Measurements from ENCODE around the gene COPE.
"Not testable (repeated sequence)": the region's sequence is repeated elsewhere in the genome, so short reads cannot be mapped to it uniquely, and the experiment has no call there.

Gene COPE

GRCh38 chr19:18924684-18925213, 5.6 kb upstream of the COPE start:
- Histone ChIP-seq H3K4me3 (ENCODE audit: insufficient read depth, low read depth, low read length, poor library complexity, severe bottlenecking) (no peak overlapping the region), H3K9me3 (ENCODE audit: control insufficient read depth, low read length) (no peaks in the 10 kb centered on the region), H3K27me3 (replicated peaks; ENCODE audit: control insufficient read depth, insufficient read depth, low read length, poor library complexity, severe bottlenecking) (no peaks in the 10 kb centered on the region), H3K36me3 (ENCODE audit: control insufficient read depth, insufficient read depth, low read length) (peaks cover 45% of the 10 kb centered on the region), H3K27ac (ENCODE audit: insufficient read depth, low read length, poor library complexity, severe bottlenecking) (no peak overlapping the region), H3K4me1 (ENCODE audit: control insufficient read depth, insufficient read depth, low read length, poor library complexity, severe bottlenecking) (peaks cover 9% of the 10 kb centered on the region)
- no peak for DNase-seq

DNA sequence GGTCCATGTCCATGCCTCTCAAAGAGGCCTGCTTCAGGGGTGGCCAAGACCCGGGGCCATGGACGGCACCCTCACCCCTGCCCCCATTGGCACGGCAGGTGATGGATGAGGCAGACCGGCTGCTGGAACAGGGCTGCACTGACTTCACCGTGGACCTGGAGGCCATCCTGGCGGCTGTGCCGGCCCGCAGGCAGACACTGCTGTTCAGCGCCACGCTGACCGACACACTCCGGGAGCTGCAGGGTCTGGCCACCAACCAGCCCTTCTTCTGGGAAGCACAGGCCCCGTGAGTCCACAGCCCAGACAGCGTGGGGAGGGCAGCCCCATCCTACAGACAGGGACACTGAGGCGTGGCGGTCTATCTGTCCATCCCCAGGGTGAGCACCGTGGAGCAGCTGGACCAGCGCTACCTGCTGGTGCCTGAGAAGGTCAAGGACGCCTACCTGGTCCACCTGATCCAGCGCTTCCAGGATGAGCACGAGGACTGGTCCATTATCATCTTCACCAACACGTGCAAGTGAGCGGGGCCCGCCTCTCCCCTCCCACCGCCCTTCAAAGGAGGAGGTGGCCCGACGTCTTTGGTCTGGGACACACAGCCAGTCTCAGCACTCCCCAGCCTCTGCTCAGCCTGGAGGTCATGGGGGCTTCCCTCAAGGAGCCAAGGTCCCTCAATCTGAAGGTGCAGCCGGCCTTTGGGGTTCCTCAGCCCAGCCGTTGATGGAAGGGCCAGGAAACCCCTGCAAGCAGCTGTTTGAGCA, 3.2 kb upstream of the COPE start:
- no peak for DNase-seq
- no peaks in the 10 kb centered on the region for H3K27me3 ChIP-seq (replicated peaks; ENCODE audit: control insufficient read depth, insufficient read depth, low read length, poor library complexity, severe bottlenecking)
- peaks cover 21% of the 10 kb centered on the region for H3K4me1 ChIP-seq (ENCODE audit: control insufficient read depth, insufficient read depth, low read length, poor library complexity, severe bottlenecking)
- H3K36me3 ChIP-seq (ENCODE audit: control insufficient read depth, insufficient read depth, low read length), result peaks cover 41% of the 10 kb centered on the region
- H3K9me3 ChIP-seq (ENCODE audit: control insufficient read depth, low read length), result no peaks in the 10 kb centered on the region
- no peak overlapping the region for H3K27ac ChIP-seq (ENCODE audit: insufficient read depth, low read length, poor library complexity, severe bottlenecking)
- no peak overlapping the region for H3K4me3 ChIP-seq (ENCODE audit: insufficient read depth, low read depth, low read length, poor library complexity, severe bottlenecking)

- no peak overlapping the region for H3K4me3 ChIP-seq (ENCODE audit: insufficient read depth, low read depth, low read length, poor library complexity, severe bottlenecking)
- H3K36me3 ChIP-seq (ENCODE audit: control insufficient read depth, insufficient read depth, low read length), result peaks cover 39% of the 10 kb centered on the region
- no peak overlapping the region for H3K27ac ChIP-seq (ENCODE audit: insufficient read depth, low read length, poor library complexity, severe bottlenecking)
- no peaks in the 10 kb centered on the region for H3K9me3 ChIP-seq (ENCODE audit: control insufficient read depth, low read length)
- no peaks in the 10 kb centered on the region for H3K27me3 ChIP-seq (replicated peaks; ENCODE audit: control insufficient read depth, insufficient read depth, low read length, poor library complexity, severe bottlenecking)
- peaks cover 21% of the 10 kb centered on the region for H3K4me1 ChIP-seq (ENCODE audit: control insufficient read depth, insufficient read depth, low read length, poor library complexity, severe bottlenecking)
- no peak for DNase-seq
Measured at GRCh38 chr19:18921593-18921992, 2.4 kb upstream of the COPE start.

GRCh38 chr19:18920400-18920799, 1.2 kb upstream of the COPE start:
- Histone ChIP-seq H3K9me3 (ENCODE audit: control insufficient read depth, low read length) (no peaks in the 10 kb centered on the region), H3K27me3 (replicated peaks; ENCODE audit: control insufficient read depth, insufficient read depth, low read length, poor library complexity, severe bottlenecking) (no peaks in the 10 kb centered on the region), H3K36me3 (ENCODE audit: control insufficient read depth, insufficient read depth, low read length) (peaks cover 33% of the 10 kb centered on the region), H3K27ac (ENCODE audit: insufficient read depth, low read length, poor library complexity, severe bottlenecking) (peak overlapping the region; percentile 72), H3K4me3 (ENCODE audit: insufficient read depth, low read depth, low read length, poor library complexity, severe bottlenecking) (peak overlapping the region; percentile 92), H3K4me1 (ENCODE audit: control insufficient read depth, insufficient read depth, low read length, poor library complexity, severe bottlenecking) (peaks cover 21% of the 10 kb centered on the region)
- no peak for DNase-seq

GRCh38 chr19:18919900-18920214, 670 bp upstream of the COPE start:
- Histone ChIP-seq H3K4me1 (ENCODE audit: control insufficient read depth, insufficient read depth, low read length, poor library complexity, severe bottlenecking) (peaks cover 21% of the 10 kb centered on the region), H3K27ac (ENCODE audit: insufficient read depth, low read length, poor library complexity, severe bottlenecking) (peak overlapping the region; percentile 72), H3K4me3 (ENCODE audit: insufficient read depth, low read depth, low read length, poor library complexity, severe bottlenecking) (peak overlapping the region; percentile 92), H3K9me3 (ENCODE audit: control insufficient read depth, low read length) (no peaks in the 10 kb centered on the region), H3K27me3 (replicated peaks; ENCODE audit: control insufficient read depth, insufficient read depth, low read length, poor library complexity, severe bottlenecking) (no peaks in the 10 kb centered on the region), H3K36me3 (ENCODE audit: control insufficient read depth, insufficient read depth, low read length) (peaks cover 37% of the 10 kb centered on the region)
- DNase-seq, result no peak

DNA sequence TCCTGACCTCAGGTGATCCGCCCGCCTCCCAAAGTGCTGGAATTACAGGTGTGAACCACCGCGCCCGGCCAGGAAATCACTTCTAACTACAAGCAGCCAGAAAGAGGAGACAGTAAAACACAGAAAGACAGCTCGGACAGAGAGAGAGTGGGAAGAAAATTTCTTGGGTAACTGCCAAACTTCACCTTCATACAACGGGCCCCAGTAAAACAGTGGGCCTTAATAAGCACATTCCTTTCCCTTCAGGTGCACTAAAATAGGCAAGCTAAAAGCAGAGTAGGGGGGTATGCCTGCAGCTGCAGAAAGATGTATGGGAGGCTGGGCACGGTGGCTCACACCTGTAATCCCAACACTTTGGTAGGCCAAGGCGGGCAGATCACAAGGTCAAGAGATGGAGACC, 1.6 kb downstream of the COPE start:
- DNase-seq; H3K9me3 ChIP-seq (ENCODE audit: control insufficient read depth, low read length); H3K27ac ChIP-seq (ENCODE audit: insufficient read depth, low read length, poor library complexity, severe bottlenecking); H3K27me3 ChIP-seq (replicated peaks; ENCODE audit: control insufficient read depth, insufficient read depth, low read length, poor library complexity, severe bottlenecking); H3K4me3 ChIP-seq (ENCODE audit: insufficient read depth, low read depth, low read length, poor library complexity, severe bottlenecking): not testable (repeated sequence)
- Histone ChIP-seq H3K4me1 (ENCODE audit: control insufficient read depth, insufficient read depth, low read length, poor library complexity, severe bottlenecking) (peaks cover 21% of the 10 kb centered on the region), H3K36me3 (ENCODE audit: control insufficient read depth, insufficient read depth, low read length) (peaks cover 32% of the 10 kb centered on the region)

- Histone ChIP-seq H3K4me1 (ENCODE audit: control insufficient read depth, insufficient read depth, low read length, poor library complexity, severe bottlenecking) (peaks cover 20% of the 10 kb centered on the region), H3K9me3 (ENCODE audit: control insufficient read depth, low read length) (no peaks in the 10 kb centered on the region), H3K27me3 (replicated peaks; ENCODE audit: control insufficient read depth, insufficient read depth, low read length, poor library complexity, severe bottlenecking) (no peaks in the 10 kb centered on the region), H3K36me3 (ENCODE audit: control insufficient read depth, insufficient read depth, low read length) (peaks cover 26% of the 10 kb centered on the region), H3K27ac (ENCODE audit: insufficient read depth, low read length, poor library complexity, severe bottlenecking) (no peak overlapping the region), H3K4me3 (ENCODE audit: insufficient read depth, low read depth, low read length, poor library complexity, severe bottlenecking) (no peak overlapping the region)
- DNase-seq, result peak in 1 of 3 donors; percentile 9
Measured at GRCh38 chr19:18915639-18916038, 3.5 kb downstream of the COPE start.

DNA sequence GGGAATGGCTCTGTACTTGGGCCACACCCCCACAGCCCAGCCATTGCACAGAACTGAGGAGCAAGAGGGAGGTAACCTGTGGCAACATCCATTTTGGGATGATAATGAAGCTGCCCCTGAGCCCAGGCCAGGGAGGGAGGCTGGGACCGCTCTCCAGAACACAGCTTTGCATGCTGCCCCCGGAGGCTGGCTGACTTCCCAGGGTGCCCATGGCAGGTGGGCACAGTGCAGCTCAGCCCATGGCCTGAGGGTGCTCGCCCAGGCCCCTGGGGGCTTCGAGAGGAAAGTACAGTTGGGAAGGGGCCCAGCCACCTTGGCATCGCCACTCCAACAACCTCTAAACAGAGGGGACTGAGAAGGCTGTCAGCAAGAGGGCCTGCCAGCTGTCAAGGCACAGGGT, 5.7 kb downstream of the COPE start:
- peaks cover 10% of the 10 kb centered on the region for H3K4me1 ChIP-seq (ENCODE audit: control insufficient read depth, insufficient read depth, low read length, poor library complexity, severe bottlenecking)
- H3K4me3 ChIP-seq (ENCODE audit: insufficient read depth, low read depth, low read length, poor library complexity, severe bottlenecking), result no peak overlapping the region
- H3K27me3 ChIP-seq (replicated peaks; ENCODE audit: control insufficient read depth, insufficient read depth, low read length, poor library complexity, severe bottlenecking), result no peaks in the 10 kb centered on the region
- no peaks in the 10 kb centered on the region for H3K9me3 ChIP-seq (ENCODE audit: control insufficient read depth, low read length)
- DNase-seq, result no peak
- H3K36me3 ChIP-seq (ENCODE audit: control insufficient read depth, insufficient read depth, low read length), result peaks cover 38% of the 10 kb centered on the region
- no peak overlapping the region for H3K27ac ChIP-seq (ENCODE audit: insufficient read depth, low read length, poor library complexity, severe bottlenecking)

GRCh38 chr19:18912933-18913332, 6.3 kb downstream of the COPE start:
- peaks cover 41% of the 10 kb centered on the region for H3K36me3 ChIP-seq (ENCODE audit: control insufficient read depth, insufficient read depth, low read length)
- peaks cover 4% of the 10 kb centered on the region for H3K4me1 ChIP-seq (ENCODE audit: control insufficient read depth, insufficient read depth, low read length, poor library complexity, severe bottlenecking)
- DNase-seq, result no peak
- no peaks in the 10 kb centered on the region for H3K27me3 ChIP-seq (replicated peaks; ENCODE audit: control insufficient read depth, insufficient read depth, low read length, poor library complexity, severe bottlenecking)
- no peak overlapping the region for H3K4me3 ChIP-seq (ENCODE audit: insufficient read depth, low read depth, low read length, poor library complexity, severe bottlenecking)
- no peak overlapping the region for H3K27ac ChIP-seq (ENCODE audit: insufficient read depth, low read length, poor library complexity, severe bottlenecking)
- H3K9me3 ChIP-seq (ENCODE audit: control insufficient read depth, low read length), result no peaks in the 10 kb centered on the region

DNA sequence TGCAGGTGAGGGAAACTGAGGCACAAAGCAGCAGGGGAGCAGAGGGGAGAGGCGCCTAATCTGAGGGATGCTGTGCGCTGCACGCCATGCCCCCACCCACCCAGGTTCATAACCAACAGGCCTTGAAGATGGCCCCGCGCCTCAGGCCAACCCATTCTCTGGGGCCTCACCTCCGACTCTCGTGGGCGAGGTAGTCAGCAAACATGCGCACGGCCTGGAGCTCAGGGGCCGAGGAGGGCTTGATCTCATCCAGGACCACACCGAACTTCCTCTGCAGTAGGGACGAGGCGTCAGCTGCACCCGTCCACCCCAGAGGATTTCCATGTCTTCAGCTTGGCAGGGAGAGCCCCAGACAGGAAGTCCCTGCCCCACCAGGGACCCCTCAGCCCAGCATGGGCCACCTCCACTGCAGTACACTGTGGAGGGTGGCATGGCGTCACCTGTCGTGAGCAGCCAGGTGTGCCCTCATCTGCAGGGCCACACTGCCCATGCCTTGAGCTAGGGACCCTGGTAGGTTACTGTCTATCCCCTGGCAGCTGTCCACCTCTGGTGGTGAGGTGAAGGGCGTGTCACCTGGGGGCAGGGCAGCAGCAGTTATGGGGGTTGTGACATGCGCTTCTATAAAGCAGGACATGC, 8.3 kb downstream of the COPE start:
- H3K36me3 ChIP-seq (ENCODE audit: control insufficient read depth, insufficient read depth, low read length), result peaks cover 61% of the 10 kb centered on the region
- no peaks in the 10 kb centered on the region for H3K9me3 ChIP-seq (ENCODE audit: control insufficient read depth, low read length)
- no peak for DNase-seq
- H3K4me3 ChIP-seq (ENCODE audit: insufficient read depth, low read depth, low read length, poor library complexity, severe bottlenecking), result no peak overlapping the region
- H3K4me1 ChIP-seq (ENCODE audit: control insufficient read depth, insufficient read depth, low read length, poor library complexity, severe bottlenecking), result no peaks in the 10 kb centered on the region
- no peaks in the 10 kb centered on the region for H3K27me3 ChIP-seq (replicated peaks; ENCODE audit: control insufficient read depth, insufficient read depth, low read length, poor library complexity, severe bottlenecking)
- no peak overlapping the region for H3K27ac ChIP-seq (ENCODE audit: insufficient read depth, low read length, poor library complexity, severe bottlenecking)

Measured in effector memory CD4-positive, alpha-beta T cell (primary cell).